GM13977 (cell line): ENCODE data around the gene LCN10.
"Not testable (repeated sequence)": the region's sequence is repeated elsewhere in the genome, so short reads cannot be mapped to it uniquely, and the experiment has no call there.

Experiments
- DNase-seq: peaks from one replicate; pipeline ENCODE4 v3.0.0; 2012; ENCODE audit warnings: low spot score
- CTCF ChIP-seq: IDR thresholded peaks from 2 replicates; pipeline ENCODE4 v1.5.1; 2012; ENCODE audit warnings: mild to moderate bottlenecking, control low read depth; ENCODE audit not compliant: insufficient read depth; ENCODE audit errors: extremely low read depth, missing control alignments
- in situ Hi-C: fragments of 300-500 bp; cut with MboI; formaldehyde crosslinking; loops from one replicate; pipeline ENCODE4 v1.12.0; 2022; ENCODE audit warnings: low sequenced_read_pairs, low pct_unique_long_range_greater_than_20kb, mixed read lengths, inconsistent platforms; ENCODE audit not compliant: unreplicated experiment

LCN10 gene

GRCh38 chr9:136742591-136743391 is at the start of gene LCN10:
Gene LCN10, minus strand, starts transcription at chr9:136742940. Its CDS starts 37 bp downstream, at chr9:136742903.
- TF ChIP-seq CTCF, result peak; percentile 46
- in situ Hi-C loops, result no loop called here
- DNase-seq, result no peak

- DNase-seq, result peak; percentile 55
- TF ChIP-seq CTCF, result peak; percentile 67
- in situ Hi-C loops, result no loop called here
These were observed 49.0 kb upstream of the LCN10 start for GRCh38 chr9:136791516-136792276.

GRCh38 chr9:136790640-136791515 is 48.1 kb upstream of the LCN10 start, which contains the start of gene TMEM141:
Gene TMEM141, plus strand, starts transcription at chr9:136791344. Its CDS starts 27 bp downstream, at chr9:136791371.
- in situ Hi-C loops, result no loop called here
- peak; percentile 74 for DNase-seq
- TF ChIP-seq CTCF, result no peak

GRCh38 chr9:136789523-136789937 is 46.8 kb upstream of the LCN10 start:
- TF ChIP-seq CTCF, result no peak
- in situ Hi-C loops, result no loop called here
- no peak for DNase-seq

GRCh38 chr9:136788644-136789522 is 46.1 kb upstream of the LCN10 start:
- DNase-seq, in situ Hi-C loops: not testable (repeated sequence)

GRCh38 chr9:136787690-136788400 is 45.1 kb upstream of the LCN10 start:
- peak; percentile 69 for DNase-seq
- in situ Hi-C loops, result no loop called here
- TF ChIP-seq CTCF, result peak; percentile 83

- in situ Hi-C loops, result not testable (repeated sequence)
- peak; percentile 1 for DNase-seq
These were observed 44.2 kb upstream of the LCN10 start for GRCh38 chr9:136786983-136787382.
